Hematopoietic multipotent progenitor cell treated with erythropoietin and hydrocortisone succinate and interleukin-3 and kit ligand, for 17 days (in vitro differentiated cells): Measurements from ENCODE around the gene SPDYA.
A peak's percentile ranks its signal among the peaks of the same experiment; 100 is the strongest.

Experiments
- DNase-seq: peaks from one replicate; pipeline ENCODE4 v3.0.0-alpha.2; 2015; ENCODE audit warnings: low spot score

The SPDYA gene

DNA sequence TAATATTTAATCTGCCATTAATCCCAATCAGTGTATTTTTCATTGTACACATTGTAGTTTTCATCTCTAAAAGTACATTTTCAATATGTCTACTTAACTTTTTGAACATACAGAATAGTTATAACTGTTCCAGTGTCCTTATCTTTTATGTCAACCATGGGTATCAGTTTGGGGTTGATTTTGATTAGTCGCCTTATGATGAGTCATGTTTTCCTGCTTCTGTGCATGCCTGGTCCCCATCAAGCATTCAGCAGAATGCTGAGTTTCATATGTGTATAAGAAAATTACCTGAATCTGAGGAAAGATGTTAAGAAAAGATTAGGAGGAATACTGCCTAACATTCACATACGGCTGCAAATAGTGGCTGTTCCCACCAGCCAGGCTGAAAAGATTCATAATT is 17.7 kb downstream of the SPDYA start:
- no peak for DNase-seq

DNA sequence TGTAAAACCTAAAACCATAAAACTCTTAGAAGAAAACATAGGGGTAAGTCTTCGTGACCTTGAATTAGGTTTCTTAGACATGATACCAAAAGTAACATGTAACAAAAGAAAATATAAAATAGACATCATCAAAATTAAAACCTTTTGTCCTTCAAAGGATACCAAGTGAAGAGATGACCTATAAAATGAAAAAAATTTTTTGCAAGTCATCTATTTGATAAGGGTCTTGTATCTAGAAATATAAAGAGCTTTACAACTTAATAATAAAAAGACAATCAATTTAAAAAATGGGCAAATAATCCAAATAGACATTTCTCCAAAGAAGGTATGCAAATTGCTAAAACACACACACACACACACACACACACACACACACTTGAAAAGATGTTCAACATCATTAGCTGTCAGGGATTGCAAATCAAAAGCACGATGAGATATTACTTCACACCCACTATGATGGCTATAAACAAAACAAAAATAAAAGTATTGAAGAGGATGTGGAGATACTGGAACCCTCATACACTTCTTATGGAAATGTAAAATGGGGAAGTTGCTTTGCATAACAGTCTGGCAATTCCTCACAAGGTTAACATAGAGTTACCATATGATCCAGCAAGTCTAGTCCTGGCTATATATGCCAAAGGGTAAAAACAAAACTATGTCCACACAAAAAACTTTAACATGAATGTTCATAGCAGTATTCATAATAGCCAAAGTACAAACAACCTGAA is 23.3 kb downstream of the SPDYA start:
- no peak for DNase-seq

DNA sequence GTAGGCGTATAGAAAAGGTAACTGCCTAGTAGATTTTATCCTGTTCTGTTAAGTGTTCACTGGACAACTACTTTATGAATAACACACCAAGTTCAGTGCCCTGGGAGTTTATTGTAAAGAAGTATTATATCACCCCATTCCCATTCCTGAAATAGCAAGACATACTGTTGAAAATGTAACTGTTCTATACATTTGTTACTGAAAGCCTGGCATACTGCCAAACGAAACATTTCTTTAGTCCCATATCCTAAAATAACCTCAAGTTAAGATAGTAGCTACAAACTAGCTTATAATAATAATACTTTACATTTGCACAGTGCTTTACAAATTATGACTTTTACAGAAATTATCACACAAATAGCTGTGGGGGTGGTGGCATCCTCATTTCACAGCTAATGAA is 25.1 kb downstream of the SPDYA start:
- no peak for DNase-seq

DNA sequence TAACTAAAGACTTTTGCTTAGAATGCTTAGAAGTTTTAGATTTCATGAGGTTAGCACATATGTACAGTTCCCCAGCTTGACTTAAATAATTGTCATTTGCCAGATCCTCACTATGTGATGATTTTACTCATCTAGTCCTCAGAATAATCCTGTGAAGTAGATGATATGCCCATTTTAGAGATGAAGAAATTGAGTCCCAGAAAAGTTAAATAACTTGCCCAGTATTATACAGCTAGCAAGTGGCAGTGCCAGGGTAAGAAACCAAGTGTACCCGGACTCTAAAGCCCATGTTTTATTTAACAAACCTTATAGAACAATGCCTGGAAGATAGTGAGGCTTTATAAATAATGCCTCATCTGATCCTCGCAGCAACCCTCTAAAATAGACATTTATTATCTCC is 28.3 kb downstream of the SPDYA start:
- DNase-seq: no peak

DNA sequence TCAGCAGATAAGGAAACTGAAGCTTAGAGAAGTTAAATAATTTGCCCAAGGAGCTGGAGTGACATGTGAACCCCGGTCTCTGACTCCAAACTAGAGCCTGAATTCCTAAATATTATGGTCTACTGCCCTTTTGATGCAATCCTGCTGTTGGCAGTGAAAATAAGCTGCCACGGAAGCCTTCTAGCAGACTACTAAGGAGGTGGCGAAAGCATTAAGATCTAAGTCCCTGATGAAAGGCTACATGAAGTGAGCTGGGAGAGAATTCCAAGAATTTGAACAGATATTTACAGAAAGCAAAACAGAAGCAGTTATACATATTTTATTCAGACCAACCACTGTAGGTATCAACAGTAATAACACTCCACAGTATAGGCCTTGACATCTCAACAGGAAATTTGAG is 31.4 kb downstream of the SPDYA start:
- no peak for DNase-seq

DNA sequence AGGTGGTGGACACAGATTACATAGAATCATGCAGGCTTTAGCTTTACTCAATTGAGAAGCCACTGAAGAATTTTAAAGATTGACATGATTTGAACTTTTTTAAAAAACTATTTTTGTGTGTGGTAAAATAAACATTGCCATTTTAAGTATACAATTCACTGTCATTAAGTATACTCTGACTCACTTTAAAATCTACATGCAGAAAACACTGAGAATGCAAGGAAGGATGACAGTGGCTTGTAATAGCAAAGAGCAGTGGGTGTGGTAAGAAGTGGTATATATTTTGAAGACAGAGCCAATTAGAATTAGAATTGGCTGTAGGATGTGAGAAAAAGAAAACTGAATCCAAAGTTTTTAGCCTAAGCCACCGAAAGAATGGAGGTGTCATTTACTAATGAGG is 44.6 kb downstream of the SPDYA start:
- no peak for DNase-seq

DNA sequence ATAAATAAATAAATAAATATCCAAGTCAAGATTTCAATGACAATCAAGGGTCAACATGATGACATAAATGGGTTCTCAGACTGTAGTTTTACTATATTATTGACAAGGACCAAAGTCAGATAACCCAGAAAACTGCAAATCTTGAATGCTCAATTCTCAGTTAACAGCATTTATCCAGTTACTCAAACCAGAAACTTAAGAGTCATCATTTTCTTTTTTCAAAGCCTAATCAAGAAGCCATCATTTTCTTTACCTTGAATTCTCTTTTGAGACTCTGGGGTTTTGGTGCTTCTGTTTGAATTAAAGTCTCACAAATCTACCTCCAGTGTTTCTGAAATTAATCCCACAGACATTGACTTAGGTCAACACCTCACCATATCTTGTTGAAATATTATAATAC is 45.3 kb downstream of the SPDYA start:
- no peak for DNase-seq

DNA sequence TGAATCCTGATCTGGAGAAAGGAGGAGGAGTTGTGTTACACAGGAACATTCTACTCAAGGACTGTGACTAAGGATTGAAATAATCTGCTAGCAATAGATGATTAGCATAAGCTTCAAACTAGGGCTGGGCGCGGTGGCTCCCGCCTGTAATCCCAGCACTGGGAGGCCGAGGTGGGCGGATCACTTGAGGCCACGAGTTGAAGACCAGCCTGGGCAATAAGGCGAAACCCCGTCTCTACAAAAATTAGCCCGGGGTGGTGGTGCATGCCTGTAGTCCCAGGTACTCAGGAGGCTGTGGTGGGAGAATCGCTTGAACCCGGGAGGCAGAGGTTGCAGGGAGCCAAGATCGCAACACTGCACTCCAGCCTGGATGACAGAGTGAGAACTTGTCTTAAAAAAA is 58.0 kb downstream of the SPDYA start:
- no peak for DNase-seq

DNA sequence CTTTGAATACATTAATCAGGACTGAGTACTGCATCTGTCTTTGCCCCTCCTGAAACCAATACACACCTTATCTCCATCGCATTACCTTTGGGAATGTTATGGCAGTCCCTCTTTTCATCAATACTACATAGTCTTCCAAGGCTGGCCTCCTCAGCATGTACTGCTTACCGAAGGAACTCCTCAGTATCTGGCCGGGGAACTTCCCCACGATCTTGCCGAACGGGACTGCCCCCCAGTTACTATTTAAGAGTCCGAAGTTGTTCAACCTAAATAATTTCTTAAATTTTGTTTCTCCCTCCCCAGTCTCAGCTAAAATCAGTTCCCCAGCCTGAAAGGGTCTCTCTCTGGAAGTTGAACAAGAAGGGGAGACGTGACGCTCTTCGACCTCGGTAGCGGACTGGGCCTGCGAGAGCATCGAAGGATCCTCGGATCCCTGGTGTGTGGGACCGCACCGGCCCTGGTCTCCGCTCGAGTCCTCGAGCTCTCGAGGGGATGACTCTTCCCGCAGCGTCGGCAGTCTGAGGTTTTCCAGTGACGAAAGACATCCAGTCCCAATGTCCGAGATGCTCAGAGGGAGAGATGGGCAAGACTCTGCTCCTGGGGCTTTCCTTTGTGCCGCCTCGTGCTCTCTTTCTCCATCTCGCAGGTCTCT is 59.0 kb downstream of the SPDYA start:
- DNase-seq: no peak

DNA sequence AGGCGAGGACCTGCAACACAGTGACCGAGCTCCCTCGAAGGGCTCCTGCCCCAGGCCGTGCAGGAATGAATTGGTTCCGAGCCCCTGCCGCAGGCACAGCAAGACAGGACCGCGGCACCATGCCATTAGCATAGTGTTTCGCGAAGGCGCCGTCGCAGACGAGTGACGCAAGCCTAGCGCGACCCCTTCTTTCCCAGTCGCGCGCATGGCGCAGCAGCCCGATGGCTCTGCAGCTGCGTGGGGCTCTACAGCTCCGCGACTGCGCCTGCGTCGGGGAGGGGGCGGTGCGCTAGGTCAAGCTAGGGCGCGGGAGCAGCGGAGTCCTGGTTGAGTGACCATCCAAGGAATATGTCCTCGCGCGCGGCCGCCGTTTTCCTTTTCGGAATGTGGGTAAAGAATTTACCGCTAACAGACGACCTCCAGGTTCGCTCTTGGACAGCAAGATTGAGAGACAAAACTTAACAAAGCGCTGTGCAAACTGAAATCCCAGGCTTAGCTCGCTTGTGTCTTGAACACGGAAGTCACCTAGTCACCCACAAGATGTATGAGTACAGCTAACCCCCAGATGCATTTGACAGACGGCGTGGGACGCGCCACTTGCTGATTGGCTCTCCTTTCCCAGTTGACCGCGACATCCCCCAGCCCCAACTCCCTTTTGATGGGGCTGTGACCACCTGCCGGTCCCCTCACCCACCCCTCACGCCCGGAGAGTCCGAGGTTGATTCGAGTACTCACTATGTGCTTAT is 59.7 kb downstream of the SPDYA start, which contains the start of gene TRMT61B:
Gene TRMT61B, minus strand, starts transcription at position 164 of the 746 bp plus-strand sequence. Its CDS starts 32 bp downstream, at position 132.
- DNase-seq: peak; percentile 85

DNA sequence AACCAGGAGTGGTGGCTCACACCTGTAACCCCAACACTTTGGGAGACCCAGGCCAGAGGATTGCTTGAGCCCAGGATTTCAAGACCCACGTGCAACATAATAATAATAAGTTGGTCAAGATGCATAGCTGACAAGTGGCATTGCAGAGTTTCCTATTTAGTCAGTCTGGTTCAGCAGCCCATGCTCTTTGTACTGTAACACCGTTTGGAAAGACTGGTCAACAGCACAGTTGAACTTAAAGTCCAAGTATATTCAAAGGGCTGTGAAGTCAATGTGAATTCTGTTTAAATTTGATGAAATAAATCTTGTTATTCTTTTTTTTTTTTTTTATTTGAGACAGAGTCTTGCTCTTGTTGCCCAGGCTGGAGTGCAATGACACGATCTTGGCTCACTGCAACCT is 61.0 kb downstream of the SPDYA start:
- DNase-seq: no peak

DNA sequence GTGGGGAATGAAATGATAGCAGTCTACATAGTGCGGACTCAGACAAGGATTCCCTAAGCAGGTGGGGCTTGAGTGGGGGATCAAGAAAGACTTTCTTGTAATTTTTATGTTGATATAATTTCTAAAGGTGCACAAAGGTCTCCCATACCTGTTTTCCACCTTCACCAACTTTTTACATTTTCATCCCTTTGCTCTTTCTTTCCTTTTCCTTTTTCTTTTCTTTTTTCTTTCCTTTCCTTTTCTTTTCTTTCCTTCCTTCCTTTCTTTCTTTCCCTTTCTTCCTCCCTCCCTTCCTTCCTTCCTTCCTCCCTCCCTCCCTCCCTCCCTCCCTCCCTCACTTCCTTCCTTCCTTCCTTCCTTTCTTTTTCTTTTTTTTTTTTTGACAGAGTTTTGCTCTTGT is 69.6 kb downstream of the SPDYA start:
- DNase-seq: no peak

DNA sequence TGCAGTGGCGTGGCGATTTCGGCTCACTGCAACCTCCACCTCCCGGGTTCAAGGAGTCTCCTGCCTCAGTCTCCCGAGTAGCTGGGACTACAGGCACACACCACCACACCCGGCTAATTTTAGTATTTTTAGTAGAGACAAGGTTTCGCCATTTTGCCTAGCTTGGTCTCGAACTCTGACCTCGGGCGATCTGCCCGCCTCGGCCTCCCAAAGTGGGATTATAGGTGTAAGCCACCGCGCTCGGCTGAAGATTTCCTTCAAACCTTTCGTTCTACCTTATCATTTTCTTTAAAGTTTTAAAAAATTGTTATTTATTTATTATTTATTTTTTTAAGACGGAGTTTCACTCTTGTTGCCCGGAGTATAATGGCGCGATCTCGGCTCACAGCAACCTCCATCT is 82.9 kb downstream of the SPDYA start:
- no peak for DNase-seq

DNA sequence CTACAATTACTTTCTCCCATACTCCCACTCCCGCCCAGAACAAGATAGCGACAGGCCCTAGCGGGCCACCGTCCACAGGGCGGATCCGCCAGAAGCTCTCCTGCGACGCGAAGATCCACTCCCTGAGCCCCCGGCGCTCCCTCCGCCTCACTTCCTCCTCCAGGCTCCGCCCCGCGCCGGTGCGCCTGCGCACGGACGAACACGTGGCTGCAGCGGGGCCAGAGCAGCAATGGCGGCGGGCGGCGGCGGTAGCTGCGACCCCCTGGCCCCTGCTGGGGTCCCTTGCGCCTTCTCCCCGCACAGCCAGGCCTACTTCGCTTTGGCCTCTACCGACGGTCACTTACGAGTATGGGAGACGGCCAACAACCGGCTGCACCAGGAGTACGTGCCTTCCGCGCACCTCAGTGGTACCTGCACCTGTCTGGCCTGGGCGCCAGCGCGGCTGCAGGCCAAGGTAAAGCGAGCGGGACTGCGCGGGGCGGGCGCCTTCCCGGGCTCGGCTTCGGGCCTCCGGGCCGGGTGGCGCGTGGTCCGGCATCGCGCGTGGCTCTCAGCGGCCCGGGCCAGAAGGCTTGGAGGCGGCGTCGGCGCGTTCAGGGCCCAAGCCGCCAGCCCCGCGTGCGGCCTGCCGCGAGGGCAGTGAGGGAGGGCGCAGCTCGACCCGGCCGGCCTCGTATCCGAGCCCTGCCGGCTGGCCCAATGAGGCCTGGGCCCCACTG is 84.0 kb downstream of the SPDYA start, which contains the start of gene WDR43:
Gene WDR43, plus strand, starts transcription at position 198 of the 719 bp plus-strand sequence. Its CDS starts 32 bp downstream, at position 230.
- DNase-seq: peak; percentile 96

DNA sequence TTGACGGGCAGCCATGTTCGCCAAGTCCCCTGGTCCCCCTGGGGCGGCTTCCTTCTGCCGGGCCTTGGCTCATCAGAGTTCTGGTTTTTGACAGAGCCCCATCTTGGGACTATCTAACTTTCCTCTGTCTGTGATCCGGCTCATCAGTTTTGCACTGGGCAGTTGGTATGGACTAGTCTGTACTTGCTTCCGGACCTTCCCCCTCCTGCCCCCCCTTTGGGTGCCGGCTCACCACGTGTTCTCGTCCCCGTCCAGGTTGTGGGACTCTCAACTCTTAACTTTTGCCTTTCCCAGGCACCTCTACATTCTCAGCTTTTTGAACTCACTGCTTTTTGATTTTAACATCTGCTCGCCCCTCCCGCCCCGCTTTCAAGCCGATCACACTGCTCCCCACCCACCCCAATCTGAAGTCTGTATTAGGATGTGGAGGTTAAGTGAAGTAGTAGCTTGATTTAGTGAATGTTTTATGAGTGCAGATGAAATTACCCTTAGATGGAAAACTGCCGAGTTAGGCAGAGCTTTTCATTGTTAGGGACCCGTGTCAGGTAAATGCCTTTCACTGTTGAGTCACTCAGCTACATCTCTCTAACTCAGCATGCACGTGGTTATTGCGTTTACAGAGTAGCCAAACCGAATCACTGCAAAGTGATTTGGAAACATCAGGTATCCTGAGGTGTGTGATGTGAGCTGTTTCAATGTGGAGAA is 84.7 kb downstream of the SPDYA start:
- peak; percentile 35 for DNase-seq

DNA sequence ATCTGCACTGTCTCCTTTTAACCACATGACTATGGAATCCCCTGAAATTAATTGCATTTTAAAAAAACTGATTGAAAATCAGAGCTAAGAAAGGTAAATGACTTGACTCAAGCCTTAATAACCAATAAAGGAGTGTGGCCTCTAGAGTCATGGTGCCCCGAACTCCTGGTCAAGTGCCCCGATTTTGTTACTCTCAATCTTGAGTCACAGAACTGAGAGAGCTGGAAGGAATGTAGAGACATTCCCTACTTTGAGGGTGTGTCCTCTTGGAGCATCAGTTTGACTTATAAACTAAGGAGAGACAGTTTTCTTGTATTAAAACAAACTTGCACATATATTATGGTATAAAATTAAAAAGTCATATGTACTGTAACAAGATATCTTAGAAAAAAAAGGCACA is 86.3 kb downstream of the SPDYA start:
- DNase-seq: no peak

DNA sequence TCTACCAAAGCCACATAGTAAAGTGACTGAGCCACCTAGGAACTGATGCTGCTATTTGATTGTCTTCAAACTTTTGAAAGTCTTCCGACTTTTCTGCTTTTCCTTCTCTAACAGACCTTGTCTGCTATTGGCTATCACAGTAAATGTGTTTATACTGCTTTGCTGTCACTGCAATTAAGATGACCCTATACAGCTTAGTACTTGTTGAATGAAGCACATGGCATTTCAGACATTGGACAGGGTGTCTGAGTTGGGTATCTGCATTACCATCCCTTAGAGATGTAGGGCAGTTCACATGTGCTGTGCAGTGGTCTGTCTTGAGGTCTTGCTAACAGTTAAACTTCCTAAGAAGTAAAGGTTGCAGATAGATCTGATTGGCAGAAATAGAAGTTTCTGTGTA is 87.4 kb downstream of the SPDYA start:
- DNase-seq: no peak
